Glutamatergic neuron (in vitro differentiated cells): Measurements from ENCODE around the gene PTH2R. TPM values are rescaled to one million over a fixed set of nuclear protein-coding genes. Genes with fewer than 3 reads are reported as not detected.

ENCODE experiments used
- DNase-seq: peaks from one replicate; pipeline ENCODE4 v3.0.0; 2022
- H3K27ac Mint-ChIP-seq: one replicate; pipeline ENCODE4 v1.8.0; 2020; ENCODE audit warnings: mild to moderate bottlenecking, mixed read lengths, inconsistent platforms; ENCODE audit not compliant: unreplicated experiment
- H3K27me3 Mint-ChIP-seq: one replicate; pipeline ENCODE4 v1.8.0; 2020; ENCODE audit warnings: mild to moderate bottlenecking, moderate library complexity, mixed read lengths, inconsistent platforms; ENCODE audit not compliant: unreplicated experiment
- H3K36me3 Mint-ChIP-seq: one replicate; pipeline ENCODE4 v1.8.0; 2020; ENCODE audit warnings: mild to moderate bottlenecking, mixed read lengths, inconsistent platforms; ENCODE audit not compliant: unreplicated experiment
- H3K4me1 Mint-ChIP-seq: one replicate; pipeline ENCODE4 v1.8.0; 2020; ENCODE audit warnings: mild to moderate bottlenecking, low read depth, mixed read lengths, inconsistent platforms; ENCODE audit not compliant: unreplicated experiment
- H3K4me3 Mint-ChIP-seq: one replicate; pipeline ENCODE4 v1.8.0; 2020; ENCODE audit warnings: mild to moderate bottlenecking, mixed read lengths, inconsistent platforms; ENCODE audit not compliant: unreplicated experiment
- H3K9me3 Mint-ChIP-seq: one replicate; pipeline ENCODE4 v1.8.0; 2020; ENCODE audit warnings: mild to moderate bottlenecking, moderate library complexity, mixed read lengths, inconsistent platforms; ENCODE audit not compliant: unreplicated experiment
- CTCF ChIP-seq: fragments of 200-600 bp; sonication (generic); IDR thresholded peaks from one replicate; pipeline ENCODE4 v1.5.0; 2021; ENCODE audit not compliant: partially characterized antibody, unreplicated experiment
- total RNA-seq: library from RNA; stranded (reverse); fragmentation: NEBNext Ultra II Directional; extraction: Animal tissue kit (Norgen Biotek cat#: 25700); gene quantifications from one replicate; pipeline ENCODE4 v1.2.1, GENCODE V29; 2021; ENCODE audit not compliant: unreplicated experiment

The PTH2R gene
- total RNA-seq, 1 donor from 2014 or later, result not detected

- H3K9me3 Mint-ChIP-seq, result no peaks in the 10 kb centered on the region
- DNase-seq, result no peak
- no peak for TF ChIP-seq CTCF
- no peaks in the 10 kb centered on the region for H3K36me3 Mint-ChIP-seq
- no peak overlapping the region for H3K27ac Mint-ChIP-seq
- no peaks in the 10 kb centered on the region for H3K27me3 Mint-ChIP-seq
- H3K4me1 Mint-ChIP-seq, result no peaks in the 10 kb centered on the region
- H3K4me3 Mint-ChIP-seq, result no peak overlapping the region
Measured at GRCh38 chr2:208454861-208455260, 48.3 kb downstream of the PTH2R start.

DNA sequence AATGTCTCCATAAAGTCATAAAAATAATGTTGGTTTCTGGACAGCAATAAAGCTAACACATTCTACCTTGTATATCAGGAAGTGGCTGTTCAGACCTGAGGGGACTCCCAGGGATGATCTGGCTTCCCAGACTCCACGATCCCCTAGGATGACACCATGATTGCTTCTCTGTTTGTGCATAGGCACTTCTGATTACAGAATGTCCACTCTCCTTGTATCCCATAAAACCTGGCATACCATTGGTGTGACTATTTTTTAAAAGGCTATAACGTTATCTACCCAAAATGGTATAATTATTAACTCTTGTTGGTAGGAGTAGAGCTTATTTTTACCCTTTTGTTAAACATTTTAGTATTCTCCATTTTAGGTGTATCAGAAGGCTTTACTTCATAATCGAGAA is 57.1 kb downstream of the PTH2R start:
- no peak for TF ChIP-seq CTCF
- H3K36me3 Mint-ChIP-seq, result no peaks in the 10 kb centered on the region
- H3K4me3 Mint-ChIP-seq, result no peak overlapping the region
- H3K27me3 Mint-ChIP-seq, result no peaks in the 10 kb centered on the region
- DNase-seq, result no peak
- no peaks in the 10 kb centered on the region for H3K9me3 Mint-ChIP-seq
- H3K4me1 Mint-ChIP-seq, result no peaks in the 10 kb centered on the region
- no peak overlapping the region for H3K27ac Mint-ChIP-seq

DNA sequence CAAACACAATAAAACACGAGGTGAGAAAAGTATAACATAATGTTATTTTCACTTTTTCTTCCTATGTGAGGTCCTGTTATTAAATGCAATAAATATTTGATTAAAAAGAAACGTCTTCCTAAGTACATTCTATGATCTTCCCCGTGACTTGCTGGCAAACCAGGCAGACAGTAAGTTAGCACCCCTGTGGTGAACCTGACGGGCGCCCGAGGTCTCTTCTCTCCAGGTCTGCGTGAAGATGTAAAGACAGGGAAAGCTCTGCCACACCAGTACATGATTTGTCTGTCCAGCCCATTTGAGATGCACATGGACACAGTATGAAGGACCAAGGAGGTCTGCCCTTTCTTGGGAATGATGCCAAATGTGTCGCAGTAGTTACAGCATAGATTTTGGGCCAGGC is 57.6 kb downstream of the PTH2R start:
- H3K27ac Mint-ChIP-seq, result no peak overlapping the region
- TF ChIP-seq CTCF, result no peak
- no peak overlapping the region for H3K4me3 Mint-ChIP-seq
- no peak for DNase-seq
- H3K36me3 Mint-ChIP-seq, result no peaks in the 10 kb centered on the region
- H3K9me3 Mint-ChIP-seq, result no peaks in the 10 kb centered on the region
- H3K4me1 Mint-ChIP-seq, result no peaks in the 10 kb centered on the region
- no peaks in the 10 kb centered on the region for H3K27me3 Mint-ChIP-seq

DNA sequence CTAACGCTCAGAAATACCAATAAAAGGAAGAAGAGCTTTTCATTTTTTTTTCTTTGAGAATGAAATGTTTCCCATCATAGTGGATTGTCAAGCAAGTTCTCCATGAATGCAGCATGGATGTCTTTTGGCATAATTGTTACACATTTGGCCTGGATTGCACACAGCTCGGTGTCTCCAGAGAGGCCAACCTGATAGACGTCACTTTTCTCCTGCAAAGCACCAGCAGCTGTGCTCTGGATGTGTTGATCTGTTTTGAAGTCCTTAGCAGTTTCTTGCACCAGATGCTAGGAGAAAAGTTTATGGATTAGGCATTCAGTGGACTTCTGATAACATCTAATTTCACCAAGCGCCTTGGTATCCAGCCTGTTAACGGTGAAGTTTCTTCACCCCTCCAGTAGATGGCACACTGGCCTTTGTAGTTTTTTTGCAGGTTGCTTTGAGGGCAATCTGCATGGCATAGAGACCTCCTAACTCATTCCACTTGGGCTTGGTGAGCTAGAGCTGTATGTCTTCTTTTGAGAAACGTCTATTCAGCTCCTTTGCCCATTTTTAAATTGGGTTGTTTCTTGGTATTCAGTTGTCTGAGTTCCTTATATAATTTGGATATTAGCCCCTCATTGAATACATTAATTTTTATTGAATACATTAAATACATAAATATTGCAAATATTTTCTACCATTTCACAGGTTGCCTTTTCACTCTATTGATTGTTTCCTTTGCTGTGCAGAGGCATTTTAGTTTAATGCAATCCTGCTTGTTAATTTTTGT is 59.7 kb downstream of the PTH2R start:
- no peaks in the 10 kb centered on the region for H3K4me1 Mint-ChIP-seq
- no peaks in the 10 kb centered on the region for H3K27me3 Mint-ChIP-seq
- no peak overlapping the region for H3K27ac Mint-ChIP-seq
- peaks cover 11% of the 10 kb centered on the region for H3K36me3 Mint-ChIP-seq
- no peaks in the 10 kb centered on the region for H3K9me3 Mint-ChIP-seq
- peak; percentile 71 for TF ChIP-seq CTCF
- peak; percentile 41 for DNase-seq
- H3K4me3 Mint-ChIP-seq, result no peak overlapping the region

- H3K36me3 Mint-ChIP-seq, result peaks cover 12% of the 10 kb centered on the region
- no peaks in the 10 kb centered on the region for H3K4me1 Mint-ChIP-seq
- no peaks in the 10 kb centered on the region for H3K27me3 Mint-ChIP-seq
- no peaks in the 10 kb centered on the region for H3K9me3 Mint-ChIP-seq
- no peak for DNase-seq
- no peak for TF ChIP-seq CTCF
- H3K4me3 Mint-ChIP-seq, result no peak overlapping the region
- no peak overlapping the region for H3K27ac Mint-ChIP-seq
Measured at GRCh38 chr2:208466920-208467298, 60.3 kb downstream of the PTH2R start.
